ENCODE data around the gene AGBL1. TPM values are rescaled to one million over a fixed set of nuclear protein-coding genes. Genes with fewer than 3 reads are reported as not detected.

The AGBL1 gene
- total RNA-seq, 1 experiment from 2014 or later, result not detected

GRCh38 chr15:86237111-86237500 is 157.4 kb downstream of the AGBL1 start:
- no peak overlapping the region for H3K4me3 Mint-ChIP-seq (ENCODE audit: unreplicated experiment)
- H3K9me3 Mint-ChIP-seq (ENCODE audit: unreplicated experiment), result no peaks in the 10 kb centered on the region
- Histone ChIP-seq H3K27me3 (replicated peaks; ENCODE audit: control insufficient read depth, insufficient read depth, low read length) (no peaks in the 10 kb centered on the region), H3K36me3 (ENCODE audit: control insufficient read depth, insufficient read depth, low read length) (no peaks in the 10 kb centered on the region), H3K4me3 (ENCODE audit: low read depth, low read length) (no peak overlapping the region), H3K9me3 (no peaks in the 10 kb centered on the region), H3K4me1 (no peaks in the 10 kb centered on the region)
- no TSS peak for BruUV-seq (replicated peaks)
- intact Hi-C loops (cut with micrococcal nuclease; ENCODE audit: unreplicated experiment), result loop anchor here (10.0 kb wide), 1 partner anchor 372 kb away; no protein-coding TSS in a partner anchor
- DNase-seq, result no peak
- POLR2A ChIA-PET, result no interaction called here
- H3K27me3 Mint-ChIP-seq (ENCODE audit: insufficient read depth, unreplicated experiment), result peaks cover 12% of the 10 kb centered on the region
- no peak overlapping the region for H3K27ac Mint-ChIP-seq (ENCODE audit: unreplicated experiment)
- H3K4me1 Mint-ChIP-seq (ENCODE audit: low read depth, unreplicated experiment), result no peaks in the 10 kb centered on the region
- no peak for TF ChIP-seq CTCF (IDR thresholded peaks at IDR 0.05; ENCODE audit: insufficient read depth in 1 of 2, low read depth in 1 of 2, low read length in 1 of 2, severe bottlenecking in 1 of 2, unreplicated experiment in 1 of 2)
- CTCF ChIA-PET, result no interaction called here
- H3K36me3 Mint-ChIP-seq (ENCODE audit: insufficient read depth, unreplicated experiment), result no peaks in the 10 kb centered on the region

- ChIA-PET POLR2A (no interaction called here), CTCF (no interaction called here)
- Mint-ChIP-seq H3K27ac (ENCODE audit: unreplicated experiment) (no peak overlapping the region), H3K36me3 (ENCODE audit: insufficient read depth, unreplicated experiment) (no peaks in the 10 kb centered on the region), H3K4me1 (ENCODE audit: low read depth, unreplicated experiment) (no peaks in the 10 kb centered on the region), H3K9me3 (ENCODE audit: unreplicated experiment) (no peaks in the 10 kb centered on the region), H3K27me3 (ENCODE audit: insufficient read depth, unreplicated experiment) (peaks cover 19% of the 10 kb centered on the region), H3K4me3 (ENCODE audit: unreplicated experiment) (no peak overlapping the region)
- Histone ChIP-seq H3K4me1 (no peaks in the 10 kb centered on the region), H3K36me3 (ENCODE audit: control insufficient read depth, insufficient read depth, low read length) (no peaks in the 10 kb centered on the region), H3K4me3 (ENCODE audit: low read depth, low read length) (no peak overlapping the region), H3K9me3 (no peaks in the 10 kb centered on the region), H3K27me3 (replicated peaks; ENCODE audit: control insufficient read depth, insufficient read depth, low read length) (no peaks in the 10 kb centered on the region)
- intact Hi-C loops (cut with micrococcal nuclease; ENCODE audit: unreplicated experiment), result no loop called here
- DNase-seq, result no peak
- no peak for TF ChIP-seq CTCF (IDR thresholded peaks at IDR 0.05; ENCODE audit: insufficient read depth in 1 of 2, low read depth in 1 of 2, low read length in 1 of 2, severe bottlenecking in 1 of 2, unreplicated experiment in 1 of 2)
- BruUV-seq (replicated peaks), result no TSS peak
Measured at GRCh38 chr15:86247249-86247955, 167.7 kb downstream of the AGBL1 start.

- H3K4me3 Mint-ChIP-seq (ENCODE audit: unreplicated experiment), result no peak overlapping the region
- no peak for TF ChIP-seq CTCF (IDR thresholded peaks at IDR 0.05; ENCODE audit: insufficient read depth in 1 of 2, low read depth in 1 of 2, low read length in 1 of 2, severe bottlenecking in 1 of 2, unreplicated experiment in 1 of 2)
- Histone ChIP-seq H3K9me3 (no peaks in the 10 kb centered on the region), H3K36me3 (ENCODE audit: control insufficient read depth, insufficient read depth, low read length) (no peaks in the 10 kb centered on the region), H3K4me1 (no peaks in the 10 kb centered on the region), H3K4me3 (ENCODE audit: low read depth, low read length) (no peak overlapping the region), H3K27me3 (replicated peaks; ENCODE audit: control insufficient read depth, insufficient read depth, low read length) (no peaks in the 10 kb centered on the region)
- no peaks in the 10 kb centered on the region for H3K9me3 Mint-ChIP-seq (ENCODE audit: unreplicated experiment)
- BruUV-seq (replicated peaks), result no TSS peak
- intact Hi-C loops (cut with micrococcal nuclease; ENCODE audit: unreplicated experiment), result no loop called here
- H3K27me3 Mint-ChIP-seq (ENCODE audit: insufficient read depth, unreplicated experiment), result peaks cover 10% of the 10 kb centered on the region
- POLR2A ChIA-PET, result no interaction called here
- peaks cover 7% of the 10 kb centered on the region for H3K4me1 Mint-ChIP-seq (ENCODE audit: low read depth, unreplicated experiment)
- H3K36me3 Mint-ChIP-seq (ENCODE audit: insufficient read depth, unreplicated experiment), result no peaks in the 10 kb centered on the region
- H3K27ac Mint-ChIP-seq (ENCODE audit: unreplicated experiment), result no peak overlapping the region
- CTCF ChIA-PET, result no interaction called here
- DNase-seq, result no peak
Measured at GRCh38 chr15:86255247-86255646, 175.6 kb downstream of the AGBL1 start.
